A673 (cell line): ENCODE data around the gene FBXO9.

Experiments used
- EZH2 ChIP-seq: fragments of 200-600 bp; sonication (generic); IDR thresholded peaks from 2 replicates; pipeline ENCODE4 v1.6.1; 2017; ENCODE audit warnings: borderline replicate concordance, low read depth, mild to moderate bottlenecking, mixed read lengths, antibody characterized with exemption, low read length; ENCODE audit not compliant: poor library complexity, severe bottlenecking
- TF ChIP-seq, protein P1 (sequence below): fragments of 300-800, 200-600 bp; sonication (generic); conservative IDR thresholded peaks from 2 replicates; pipeline ENCODE4 v1.5.1; 2017; ENCODE audit warnings: low read depth, mild to moderate bottlenecking, antibody characterized with exemption, low read length, moderate library complexity, mixed read lengths

DNA sequence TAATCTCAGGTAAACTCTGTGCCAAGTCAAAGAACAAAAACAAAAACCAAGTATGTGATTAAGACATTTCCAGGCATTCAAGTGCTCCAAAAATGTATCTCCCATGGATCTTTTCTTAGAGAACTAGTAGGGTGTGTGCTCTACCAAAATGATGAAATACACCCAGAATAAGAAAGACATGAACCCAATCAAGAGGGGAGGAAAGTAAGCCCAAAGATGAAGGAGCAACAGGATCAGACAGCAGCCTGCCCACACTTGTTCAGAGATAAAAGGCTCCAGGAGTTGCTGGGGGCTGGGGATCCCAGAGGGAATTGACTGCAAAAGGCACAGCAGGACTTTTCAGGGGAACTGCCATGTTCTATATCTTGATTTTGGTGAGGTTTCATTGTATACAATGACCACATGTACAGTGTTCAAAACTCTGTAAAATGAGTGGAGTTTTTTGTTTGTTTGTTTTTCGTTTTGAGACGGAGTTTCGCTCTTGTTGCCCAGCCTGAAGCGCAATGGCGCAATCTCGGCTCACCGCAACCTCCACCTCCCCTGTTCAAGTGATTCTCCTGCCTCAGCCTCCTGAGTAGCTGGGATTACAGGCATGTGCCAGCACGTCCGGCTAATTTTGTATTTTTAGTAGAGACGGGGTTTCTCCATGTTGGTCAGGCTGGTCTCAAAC is 59.1 kb downstream of the FBXO9 start:
- TF ChIP-seq, protein P1, sequence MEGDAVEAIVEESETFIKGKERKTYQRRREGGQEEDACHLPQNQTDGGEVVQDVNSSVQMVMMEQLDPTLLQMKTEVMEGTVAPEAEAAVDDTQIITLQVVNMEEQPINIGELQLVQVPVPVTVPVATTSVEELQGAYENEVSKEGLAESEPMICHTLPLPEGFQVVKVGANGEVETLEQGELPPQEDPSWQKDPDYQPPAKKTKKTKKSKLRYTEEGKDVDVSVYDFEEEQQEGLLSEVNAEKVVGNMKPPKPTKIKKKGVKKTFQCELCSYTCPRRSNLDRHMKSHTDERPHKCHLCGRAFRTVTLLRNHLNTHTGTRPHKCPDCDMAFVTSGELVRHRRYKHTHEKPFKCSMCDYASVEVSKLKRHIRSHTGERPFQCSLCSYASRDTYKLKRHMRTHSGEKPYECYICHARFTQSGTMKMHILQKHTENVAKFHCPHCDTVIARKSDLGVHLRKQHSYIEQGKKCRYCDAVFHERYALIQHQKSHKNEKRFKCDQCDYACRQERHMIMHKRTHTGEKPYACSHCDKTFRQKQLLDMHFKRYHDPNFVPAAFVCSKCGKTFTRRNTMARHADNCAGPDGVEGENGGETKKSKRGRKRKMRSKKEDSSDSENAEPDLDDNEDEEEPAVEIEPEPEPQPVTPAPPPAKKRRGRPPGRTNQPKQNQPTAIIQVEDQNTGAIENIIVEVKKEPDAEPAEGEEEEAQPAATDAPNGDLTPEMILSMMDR, result no peak
- TF ChIP-seq EZH2, result no peak
